ENCODE results near the gene EPB41L2. TPM values are rescaled to one million over a fixed set of nuclear protein-coding genes. Genes with fewer than 3 reads are reported as not detected.
"Not testable (repeated sequence)": the region's sequence is repeated elsewhere in the genome, so short reads cannot be mapped to it uniquely, and the experiment has no call there.

The EPB41L2 gene
- total RNA-seq, 6 donors from 2014 or later, result 68.7 to 201 (median 98.2) TPM

GRCh38 chr6:130923350-130923749 is 139.7 kb downstream of the EPB41L2 start:
- TF ChIP-seq POLR2A (IDR thresholded peaks at IDR 0.05), result no peak
- TF ChIP-seq EP300 (IDR thresholded peaks at IDR 0.05), result no peak
- TF ChIP-seq CTCF (IDR thresholded peaks at IDR 0.05), result no peak
- TF ChIP-seq POLR2AphosphoS5 (IDR thresholded peaks at IDR 0.05), result no peak
- Histone ChIP-seq H3K27ac (no peak overlapping the region), H3K4me3 (no peak overlapping the region), H3K27me3 (no peaks in the 10 kb centered on the region), H3K36me3 (no peaks in the 10 kb centered on the region), H3K4me1 (no peaks in the 10 kb centered on the region), H3K9me3 (no peaks in the 10 kb centered on the region)
- DNase-seq (no peak), ATAC-seq (ENCODE audit: low FRiP score in 2 of 2) (no peak)
- WGBS, 2 donors, result 80 to 86% methylated on average over 1 of the region's 1 CpG

GRCh38 chr6:130922922-130923321 is 140.1 kb downstream of the EPB41L2 start:
- 91% methylated on average over 3 of the region's 3 CpGs for WGBS, 2 donors
- Histone ChIP-seq H3K27me3 (no peaks in the 10 kb centered on the region), H3K4me3 (no peak overlapping the region), H3K27ac (no peak overlapping the region), H3K4me1 (no peaks in the 10 kb centered on the region), H3K9me3 (no peaks in the 10 kb centered on the region), H3K36me3 (no peaks in the 10 kb centered on the region)
- no peak for ATAC-seq (ENCODE audit: low FRiP score in 2 of 2)
- DNase-seq, result no peak
- no peak for TF ChIP-seq POLR2A (IDR thresholded peaks at IDR 0.05)
- TF ChIP-seq CTCF (IDR thresholded peaks at IDR 0.05), result no peak
- no peak for TF ChIP-seq POLR2AphosphoS5 (IDR thresholded peaks at IDR 0.05)
- TF ChIP-seq EP300 (IDR thresholded peaks at IDR 0.05), result no peak

- H3K4me1 ChIP-seq, result no peaks in the 10 kb centered on the region
- no peak overlapping the region for H3K4me3 ChIP-seq
- H3K27me3 ChIP-seq, result no peaks in the 10 kb centered on the region
- TF ChIP-seq EP300 (IDR thresholded peaks at IDR 0.05), result no peak
- no peak for TF ChIP-seq POLR2AphosphoS5 (IDR thresholded peaks at IDR 0.05)
- no peak for TF ChIP-seq POLR2A (IDR thresholded peaks at IDR 0.05)
- no peak for TF ChIP-seq CTCF (IDR thresholded peaks at IDR 0.05)
- ATAC-seq (ENCODE audit: low FRiP score in 2 of 2) (no peak), DNase-seq (no peak)
- no peaks in the 10 kb centered on the region for H3K9me3 ChIP-seq
- H3K36me3 ChIP-seq, result no peaks in the 10 kb centered on the region
- WGBS, 2 donors, result 71 to 83% methylated on average over 4 of the region's 4 CpGs
- H3K27ac ChIP-seq, result no peak overlapping the region
These were observed 142.1 kb downstream of the EPB41L2 start for GRCh38 chr6:130920969-130921368.

- Histone ChIP-seq H3K27ac (no peak overlapping the region), H3K4me1 (no peaks in the 10 kb centered on the region), H3K36me3 (no peaks in the 10 kb centered on the region), H3K27me3 (no peaks in the 10 kb centered on the region), H3K9me3 (no peaks in the 10 kb centered on the region), H3K4me3 (no peak overlapping the region)
- ATAC-seq (ENCODE audit: low FRiP score in 2 of 2), result no peak
- TF ChIP-seq CTCF (IDR thresholded peaks at IDR 0.05), result no peak
- no peak for TF ChIP-seq POLR2AphosphoS5 (IDR thresholded peaks at IDR 0.05)
- TF ChIP-seq POLR2A (IDR thresholded peaks at IDR 0.05), result no peak
- TF ChIP-seq EP300 (IDR thresholded peaks at IDR 0.05), result no peak
- WGBS, 2 donors, result 62 to 72% methylated on average over 4 of the region's 4 CpGs
- DNase-seq, result no peak
These were observed 144.9 kb downstream of the EPB41L2 start for GRCh38 chr6:130918171-130918570.

GRCh38 chr6:130915606-130916005 is 147.4 kb downstream of the EPB41L2 start:
- WGBS, 2 donors, result 88 to 94% methylated on average over 2 of the region's 2 CpGs
- H3K4me1 ChIP-seq; H3K36me3 ChIP-seq; H3K9me3 ChIP-seq; H3K4me3 ChIP-seq; ATAC-seq (ENCODE audit: low FRiP score in 2 of 2); H3K27ac ChIP-seq; DNase-seq; H3K27me3 ChIP-seq: not testable (repeated sequence)

Data from upper lobe of left lung (tissue), 6 donors.